DMS114 treated with DMSO at 0.1 percent for 48 hours (cell line): ENCODE data around the gene SOX13.

Experiments used
- DNase-seq: peaks from one replicate; lab custom pipeline; 2025; ENCODE audit not compliant: unreplicated experiment; lab: John Stamatoyannopoulos, UW

The SOX13 gene

DNA sequence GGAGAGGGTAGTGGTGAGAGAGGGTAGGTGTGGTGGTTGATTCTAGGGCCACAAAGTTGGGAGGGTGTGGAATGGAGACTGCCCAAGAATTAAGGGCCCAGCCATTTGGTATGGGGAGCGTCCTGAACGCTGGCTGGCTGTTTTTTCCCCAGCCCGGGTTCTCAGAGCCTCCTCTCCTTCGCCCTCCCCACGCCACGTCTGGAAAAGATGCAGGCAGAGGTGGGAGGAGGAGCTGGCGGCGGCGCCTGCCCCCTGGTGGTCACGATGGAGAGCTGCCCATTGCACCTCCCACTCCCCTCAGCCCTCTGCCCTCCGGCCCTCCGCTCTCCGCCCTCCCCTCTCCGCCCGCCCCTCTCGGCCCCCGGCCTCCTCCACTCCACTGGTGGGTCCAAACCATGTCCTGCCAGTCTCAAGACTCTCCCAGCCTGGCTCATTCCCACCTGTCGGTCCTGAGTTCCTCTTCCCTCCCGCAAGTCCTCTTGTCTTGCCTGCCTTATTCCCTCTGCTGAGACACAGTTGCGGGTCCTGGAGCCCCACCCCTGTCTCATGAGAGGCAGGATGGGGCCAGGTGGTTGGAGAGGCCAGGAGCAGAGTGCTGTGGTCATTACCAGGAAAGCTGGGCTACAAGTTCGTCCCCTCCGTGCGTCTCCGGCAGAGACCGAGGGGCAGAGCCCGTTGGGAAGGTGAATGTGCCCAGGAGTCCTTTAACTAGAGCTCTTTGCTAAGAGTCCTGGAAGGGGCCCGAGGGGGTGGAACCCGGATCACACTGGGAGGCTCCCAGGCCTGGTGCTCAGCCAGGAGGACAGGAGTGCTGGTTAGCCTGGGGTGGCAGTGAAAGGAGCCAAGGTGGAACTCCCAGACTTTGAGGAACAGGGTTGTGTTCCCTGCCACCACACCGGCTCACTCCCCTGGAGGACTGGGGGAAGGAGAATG lies 56.3 kb downstream of the SOX13 start:
- peak; percentile 51 for DNase-seq

DNA sequence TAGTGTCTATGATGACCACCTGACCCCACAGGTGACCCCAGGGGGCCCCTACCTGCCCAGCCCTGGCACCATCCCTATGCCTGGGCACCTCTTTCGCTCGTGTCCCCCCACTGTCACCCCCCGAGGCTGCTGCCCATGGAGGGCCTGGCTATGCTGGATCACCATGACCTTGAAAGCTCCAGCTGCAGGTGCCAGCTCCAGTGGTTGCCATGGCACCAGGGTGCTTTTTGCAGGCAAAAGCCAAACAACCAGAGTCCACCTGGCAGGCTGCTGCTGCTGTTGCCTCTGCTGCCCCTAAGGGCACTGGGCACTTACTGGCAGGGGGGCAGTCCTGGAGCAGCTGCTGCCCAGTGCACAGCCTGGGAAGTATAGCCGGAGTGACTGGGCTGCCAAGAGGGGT lies 57.3 kb downstream of the SOX13 start:
- no peak for DNase-seq

- DNase-seq, result no peak
Measured at GRCh38 chr1:204130981-204131892, 58.3 kb downstream of the SOX13 start.

DNA sequence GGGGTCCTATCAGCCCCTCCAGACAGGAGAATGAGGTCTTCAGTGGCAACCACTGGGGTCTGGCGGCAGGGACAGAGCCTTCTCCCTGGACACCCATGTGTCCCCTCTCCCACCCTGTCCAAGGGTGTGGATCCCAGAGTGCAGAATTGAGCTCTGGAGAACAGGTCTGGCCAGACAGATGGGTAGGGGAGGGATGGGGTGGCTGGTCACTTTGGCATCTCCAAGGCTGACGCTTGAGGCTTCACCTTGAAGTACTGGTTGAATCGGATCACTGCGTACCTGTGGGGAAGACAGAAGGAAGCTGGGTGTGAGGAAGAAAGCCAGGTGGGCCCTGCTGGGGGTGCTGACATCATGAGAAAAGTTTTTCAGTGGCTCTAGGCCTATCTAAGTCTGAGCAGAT lies 59.1 kb downstream of the SOX13 start:
- no peak for DNase-seq

GRCh38 chr1:204132718-204133117 lies 59.8 kb downstream of the SOX13 start:
- DNase-seq, result no peak

GRCh38 chr1:204134103-204134502 lies 61.2 kb downstream of the SOX13 start:
- no peak for DNase-seq

GRCh38 chr1:204136814-204137213 lies 63.9 kb downstream of the SOX13 start:
- DNase-seq, result no peak

DNA sequence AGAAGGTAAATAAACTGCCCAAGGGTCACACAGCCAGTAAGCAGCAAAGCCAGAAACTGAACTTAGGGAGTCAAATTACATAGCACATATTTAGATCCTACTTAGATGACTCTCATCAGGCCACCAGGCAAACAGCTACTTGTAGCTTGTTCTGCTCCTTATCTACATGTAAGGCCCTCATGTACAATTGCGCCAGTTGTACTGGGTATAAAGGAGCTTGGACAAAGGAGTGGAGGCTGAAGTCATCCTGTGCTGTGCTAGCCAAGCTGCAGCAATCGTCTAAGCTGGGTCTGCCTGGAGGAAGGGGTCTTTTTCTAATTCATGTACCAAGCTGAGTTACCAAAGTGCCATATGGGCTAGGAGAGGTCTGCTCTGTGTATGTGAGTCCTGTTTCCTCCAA lies 66.2 kb downstream of the SOX13 start:
- no peak for DNase-seq

DNA sequence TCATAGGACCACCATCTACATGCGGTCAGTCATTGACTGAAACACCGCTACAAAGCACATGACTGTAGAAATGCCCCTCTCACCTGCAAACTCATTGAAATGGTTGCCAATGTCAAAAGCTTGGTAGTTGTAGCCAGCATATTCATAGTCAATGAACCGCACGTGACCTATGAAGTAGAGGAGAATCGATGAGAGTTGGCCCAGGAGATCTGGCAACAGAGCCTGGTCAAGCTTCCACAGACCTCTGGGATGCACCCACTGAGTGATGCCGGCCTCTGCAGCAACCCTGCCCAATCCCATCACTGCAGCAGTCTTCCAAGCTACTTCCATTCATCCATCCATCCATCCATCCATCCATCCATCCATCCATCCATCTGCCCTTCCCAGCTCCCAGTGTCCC lies 67.0 kb downstream of the SOX13 start:
- no peak for DNase-seq

DNA sequence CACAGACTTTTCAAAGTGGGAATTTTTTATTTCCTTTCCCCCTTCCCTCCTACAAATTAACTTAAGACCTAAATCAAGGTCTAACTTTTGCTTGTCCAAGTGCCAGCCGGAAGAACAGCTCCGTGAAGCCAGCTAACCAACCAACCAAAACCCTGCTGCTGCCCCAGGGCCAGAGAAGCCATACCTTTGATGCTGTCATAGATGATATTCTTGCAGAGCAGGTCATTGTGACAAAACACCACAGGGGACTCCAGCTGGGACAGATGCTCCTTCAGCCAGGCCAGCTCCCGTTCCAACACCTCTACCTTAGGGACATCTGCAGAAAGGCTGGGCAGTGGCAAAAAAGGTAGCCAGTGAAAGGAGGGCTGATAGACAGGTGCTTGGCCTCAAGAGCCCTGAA lies 68.2 kb downstream of the SOX13 start:
- DNase-seq, result no peak

DNA sequence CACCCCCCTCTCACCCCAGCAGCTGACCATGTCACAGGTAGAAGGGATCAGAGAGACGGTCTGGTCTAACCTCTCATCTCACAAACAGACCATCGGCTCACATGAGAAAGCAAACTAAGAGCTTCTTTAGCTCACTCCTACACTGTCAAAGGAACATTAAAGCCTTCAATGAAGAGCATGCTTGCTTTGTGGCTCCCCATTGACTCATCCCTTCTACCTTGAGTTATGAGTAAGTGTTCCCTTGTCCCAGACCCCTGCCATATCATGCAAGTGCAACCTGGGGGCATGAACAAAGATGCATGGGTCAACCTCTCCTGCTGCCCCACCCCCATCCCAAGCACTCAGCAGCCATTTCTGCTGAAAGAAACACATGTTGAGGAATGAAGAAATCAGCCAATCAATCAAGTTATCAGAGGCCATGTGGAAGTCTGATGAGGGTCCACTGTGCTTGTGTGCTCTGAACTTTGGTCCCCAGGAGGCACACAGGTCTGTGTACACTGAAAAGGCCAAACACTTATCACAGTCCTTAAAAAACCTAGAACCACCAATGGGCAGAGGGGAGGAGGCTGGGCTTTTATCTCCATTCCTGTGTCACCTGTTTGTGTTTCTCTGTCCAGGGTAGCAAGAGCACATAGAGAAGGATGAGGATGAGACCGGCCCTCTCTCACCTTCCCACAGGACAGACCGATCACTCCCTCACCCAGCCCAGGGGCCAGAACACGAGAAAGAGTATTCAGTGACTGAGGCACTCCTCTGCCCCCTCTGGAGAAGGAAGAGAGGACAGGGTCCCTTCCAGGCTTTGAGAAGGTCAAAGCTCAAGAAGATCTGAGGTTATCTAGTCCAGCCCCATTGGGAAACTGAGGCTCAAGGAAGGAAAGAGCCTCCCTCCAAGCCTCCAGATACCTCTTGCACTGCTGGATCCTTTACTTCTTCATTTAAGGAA lies 69.4 kb downstream of the SOX13 start:
- DNase-seq, result no peak

- DNase-seq, result no peak
Measured at GRCh38 chr1:204143276-204144041, 70.5 kb downstream of the SOX13 start.

- no peak for DNase-seq
Measured at GRCh38 chr1:204145033-204145504, 72.2 kb downstream of the SOX13 start.

DNA sequence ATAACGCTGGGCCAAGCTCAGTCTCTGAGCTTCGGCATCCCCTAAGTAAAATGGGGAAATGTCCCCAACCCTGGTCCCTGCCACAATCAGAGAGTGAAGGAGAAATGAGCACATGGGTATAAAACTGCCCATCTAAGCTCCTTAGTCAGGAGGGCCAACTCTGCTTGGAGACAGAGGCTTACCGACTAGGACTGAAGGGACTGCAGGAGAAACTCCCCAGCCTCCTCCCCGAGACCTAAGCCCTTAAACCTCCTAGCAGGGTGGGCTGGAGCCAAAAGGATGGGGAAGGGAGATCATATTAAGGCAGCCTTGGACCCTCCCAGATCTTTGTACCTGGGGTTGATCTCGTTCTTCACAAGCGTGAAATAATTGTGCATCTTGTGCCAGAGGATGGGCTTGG lies 73.4 kb downstream of the SOX13 start:
- DNase-seq, result no peak

DNA sequence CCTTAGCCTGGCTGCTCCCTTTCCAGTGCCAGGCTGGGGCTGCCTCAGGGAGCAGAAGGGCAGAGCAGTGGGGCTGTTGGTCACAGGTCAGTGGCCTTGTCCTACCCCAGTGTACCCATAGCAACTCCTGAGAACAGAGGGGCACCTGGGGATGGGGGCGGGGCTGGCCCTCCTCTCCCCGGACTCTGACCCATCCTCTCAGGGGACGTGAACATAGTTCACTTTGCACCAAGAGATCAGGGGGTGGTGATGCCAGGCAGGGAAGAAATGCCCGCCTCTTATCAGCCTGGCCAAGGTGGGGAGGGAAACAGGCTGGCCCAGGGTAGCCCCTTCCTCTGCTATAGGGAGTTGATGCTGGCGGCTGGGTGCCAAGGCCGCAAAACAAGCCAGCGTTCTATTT lies 74.0 kb downstream of the SOX13 start:
- DNase-seq, result no peak

DNA sequence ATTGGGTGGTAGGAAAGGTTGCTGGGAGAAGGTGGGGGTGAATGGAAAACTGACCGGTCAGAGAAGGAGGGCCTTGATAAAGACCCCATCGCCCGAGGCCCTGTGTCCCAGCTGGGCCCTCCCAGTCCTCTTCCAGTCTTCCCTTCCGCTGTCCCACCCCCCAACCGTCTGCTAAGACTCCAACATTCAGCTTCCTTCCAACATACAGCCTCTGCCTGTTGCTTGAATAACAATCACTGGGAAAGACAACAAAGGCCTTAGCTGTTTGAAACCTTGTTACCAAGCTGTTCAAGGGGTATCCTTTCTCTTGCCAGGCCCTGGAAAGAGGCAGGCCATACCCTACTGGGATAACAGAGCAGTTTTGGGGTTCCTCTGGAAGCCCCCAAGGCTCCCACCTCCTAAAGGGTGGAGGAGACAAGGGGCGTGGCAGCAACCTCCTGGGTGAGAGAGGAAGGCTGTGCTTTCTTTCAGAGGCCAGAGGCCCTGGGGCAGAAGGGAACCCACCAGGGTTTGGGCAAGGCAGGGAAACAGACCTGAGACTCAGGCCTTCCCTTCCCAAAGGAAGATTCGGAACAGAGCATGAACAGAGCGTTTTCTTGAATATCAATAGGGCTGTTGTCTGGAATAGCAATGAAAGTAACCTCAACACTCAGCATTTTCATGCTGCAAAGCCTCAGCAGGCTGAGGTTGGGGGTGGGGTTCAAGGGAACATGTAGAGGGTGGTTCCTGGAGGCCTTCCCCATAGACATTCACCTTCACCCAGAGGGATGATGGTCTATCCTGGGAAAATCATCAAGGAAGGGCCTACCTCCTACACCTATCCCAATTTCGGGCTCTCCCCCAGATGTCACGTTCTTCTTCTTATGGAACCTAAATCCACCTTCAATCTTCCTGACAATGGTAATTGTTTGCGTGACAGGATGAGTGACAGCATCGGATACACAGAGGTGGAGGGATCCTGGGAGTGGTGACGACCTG lies 74.8 kb downstream of the SOX13 start:
- no peak for DNase-seq

- no peak for DNase-seq
Measured at GRCh38 chr1:204149107-204149506, 76.2 kb downstream of the SOX13 start.

- no peak for DNase-seq
Measured at GRCh38 chr1:204149635-204150565, 77.0 kb downstream of the SOX13 start.
